Epithelial cell of umbilical artery (primary cell): ENCODE results near the gene COPB2. TPM values are rescaled to one million over a fixed set of nuclear protein-coding genes. Genes with fewer than 3 reads are reported as not detected.

ENCODE experiments used
- total RNA-seq: library from RNA; depleted of rRNA; stranded (reverse); fragments of >200 nt; gene quantifications from 2 replicates; pipeline ENCODE4 v1.2.3, GENCODE V29; 2014

Gene COPB2
- total RNA-seq = 216 and 226 TPM in 2 replicates

GRCh38 chr3:139389552-139390368 is at the start of gene COPB2:
Gene COPB2, minus strand, starts transcription at chr3:139389647. Its CDS starts 97 bp downstream, at chr3:139389550.

GRCh38 chr3:139343895-139344856 is 45.3 kb downstream of the COPB2 start, which contains the start of gene MRPS22:
Gene MRPS22, plus strand, starts transcription at chr3:139344020. Its CDS starts 7 bp downstream, at chr3:139344027.

Other genes starting within 250 kb of the COPB2 start
- gene MRPS22, start 45.6 kb downstream of the COPB2 start, total RNA-seq = 101 and 110 TPM in 2 replicates
- gene RBP2, start 86.9 kb upstream of the COPB2 start, total RNA-seq = not detected in 2 replicates
- gene RBP1, start 150.1 kb upstream of the COPB2 start, total RNA-seq = 0.97 TPM in 1 of 2 replicates, not detected in the other